RWPE2 (cell line): Measurements from ENCODE around the gene KNSTRN.
A peak's percentile ranks its signal among the peaks of the same experiment; 100 is the strongest.

Experiments
- ATAC-seq: fragments of 200-7000 bp; cut with Tn5 transposase; 3 replicates; pipeline ENCODE4 v1.9.1; 2021; ENCODE audit warnings: low read depth
- DNase-seq: peaks from one replicate; pipeline ENCODE4 v3.0.0-alpha.2; 2020; ENCODE audit warnings: low spot score
- H3K27ac ChIP-seq: fragments of 450-650 bp; 2 replicates; pipeline ENCODE4 v1.5.1; 2017; ENCODE audit warnings: mild to moderate bottlenecking; ENCODE audit not compliant: poor library complexity, severe bottlenecking
- H3K27me3 ChIP-seq: fragments of 250-450 bp; sonication (Bioruptor Pico); 2 replicates; pipeline ENCODE4 v1.5.1; 2021; ENCODE audit warnings: mild to moderate bottlenecking, moderate library complexity; ENCODE audit not compliant: insufficient read depth, poor library complexity, severe bottlenecking
- H3K36me3 ChIP-seq: fragments of 250-450 bp; sonication (Bioruptor Pico); 2 replicates; pipeline ENCODE4 v1.5.1; 2020; ENCODE audit warnings: low read depth, mild to moderate bottlenecking, moderate library complexity
- H3K4me1 ChIP-seq: fragments of 250-450 bp; sonication (Bioruptor Pico); 2 replicates; pipeline ENCODE4 v1.5.1; 2021; ENCODE audit warnings: mild to moderate bottlenecking, moderate library complexity; ENCODE audit not compliant: insufficient read depth, poor library complexity, severe bottlenecking
- H3K4me3 ChIP-seq: fragments of 250-450 bp; sonication (Bioruptor Pico); 2 replicates; pipeline ENCODE4 v1.5.1; 2021; ENCODE audit warnings: mild to moderate bottlenecking, moderate library complexity; ENCODE audit not compliant: severe bottlenecking
- H3K9me3 ChIP-seq: fragments of 250-450 bp; sonication (Bioruptor Pico); 2 replicates; pipeline ENCODE4 v1.5.1; 2021; ENCODE audit warnings: mild to moderate bottlenecking, moderate library complexity; ENCODE audit not compliant: severe bottlenecking
- TF ChIP-seq, protein P1 (sequence below): fragments of 450-650 bp; IDR thresholded peaks from one replicate; pipeline ENCODE4 v1.5.1; 2017; ENCODE audit warnings: mild to moderate bottlenecking, moderate library complexity; ENCODE audit not compliant: poor library complexity, severe bottlenecking

Gene KNSTRN

DNA sequence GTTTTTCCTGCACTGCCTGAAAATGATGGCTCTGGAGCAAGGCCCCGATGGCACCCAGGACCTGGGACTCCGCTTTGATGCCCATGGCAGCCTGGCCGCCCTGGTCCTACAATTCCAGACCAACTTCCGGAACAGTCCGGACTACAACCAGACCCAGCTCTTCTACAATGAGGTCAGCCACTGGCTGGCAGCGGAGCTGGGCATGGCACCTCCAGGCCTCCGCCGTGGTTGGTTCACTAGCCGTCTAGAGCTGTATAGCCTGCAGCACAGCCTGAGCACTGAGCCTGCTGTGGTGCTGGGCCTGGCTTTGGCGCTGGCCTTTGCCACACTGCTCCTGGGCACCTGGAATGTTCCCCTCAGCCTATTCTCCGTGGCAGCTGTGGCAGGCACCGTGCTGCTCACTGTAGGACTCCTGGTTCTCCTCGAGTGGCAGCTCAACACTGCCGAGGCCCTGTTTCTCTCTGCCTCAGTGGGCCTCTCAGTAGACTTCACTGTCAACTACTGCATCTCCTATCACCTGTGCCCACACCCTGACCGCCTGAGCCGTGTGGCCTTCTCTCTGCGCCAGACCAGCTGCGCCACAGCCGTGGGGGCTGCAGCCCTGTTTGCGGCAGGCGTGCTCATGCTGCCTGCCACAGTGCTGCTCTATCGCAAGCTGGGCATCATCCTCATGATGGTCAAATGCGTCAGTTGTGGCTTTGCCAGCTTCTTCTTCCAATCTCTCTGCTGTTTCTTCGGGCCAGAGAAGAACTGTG lies 13.6 kb upstream of the KNSTRN start:
- no peaks in the 10 kb centered on the region for H3K9me3 ChIP-seq
- H3K4me3 ChIP-seq: no peak overlapping the region
- TF ChIP-seq, protein P1, sequence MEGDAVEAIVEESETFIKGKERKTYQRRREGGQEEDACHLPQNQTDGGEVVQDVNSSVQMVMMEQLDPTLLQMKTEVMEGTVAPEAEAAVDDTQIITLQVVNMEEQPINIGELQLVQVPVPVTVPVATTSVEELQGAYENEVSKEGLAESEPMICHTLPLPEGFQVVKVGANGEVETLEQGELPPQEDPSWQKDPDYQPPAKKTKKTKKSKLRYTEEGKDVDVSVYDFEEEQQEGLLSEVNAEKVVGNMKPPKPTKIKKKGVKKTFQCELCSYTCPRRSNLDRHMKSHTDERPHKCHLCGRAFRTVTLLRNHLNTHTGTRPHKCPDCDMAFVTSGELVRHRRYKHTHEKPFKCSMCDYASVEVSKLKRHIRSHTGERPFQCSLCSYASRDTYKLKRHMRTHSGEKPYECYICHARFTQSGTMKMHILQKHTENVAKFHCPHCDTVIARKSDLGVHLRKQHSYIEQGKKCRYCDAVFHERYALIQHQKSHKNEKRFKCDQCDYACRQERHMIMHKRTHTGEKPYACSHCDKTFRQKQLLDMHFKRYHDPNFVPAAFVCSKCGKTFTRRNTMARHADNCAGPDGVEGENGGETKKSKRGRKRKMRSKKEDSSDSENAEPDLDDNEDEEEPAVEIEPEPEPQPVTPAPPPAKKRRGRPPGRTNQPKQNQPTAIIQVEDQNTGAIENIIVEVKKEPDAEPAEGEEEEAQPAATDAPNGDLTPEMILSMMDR: no peak
- DNase-seq (no peak), ATAC-seq (no peak)
- H3K27ac ChIP-seq: no peak overlapping the region
- no peaks in the 10 kb centered on the region for H3K4me1 ChIP-seq
- no peaks in the 10 kb centered on the region for H3K36me3 ChIP-seq
- H3K27me3 ChIP-seq: no peaks in the 10 kb centered on the region

DNA sequence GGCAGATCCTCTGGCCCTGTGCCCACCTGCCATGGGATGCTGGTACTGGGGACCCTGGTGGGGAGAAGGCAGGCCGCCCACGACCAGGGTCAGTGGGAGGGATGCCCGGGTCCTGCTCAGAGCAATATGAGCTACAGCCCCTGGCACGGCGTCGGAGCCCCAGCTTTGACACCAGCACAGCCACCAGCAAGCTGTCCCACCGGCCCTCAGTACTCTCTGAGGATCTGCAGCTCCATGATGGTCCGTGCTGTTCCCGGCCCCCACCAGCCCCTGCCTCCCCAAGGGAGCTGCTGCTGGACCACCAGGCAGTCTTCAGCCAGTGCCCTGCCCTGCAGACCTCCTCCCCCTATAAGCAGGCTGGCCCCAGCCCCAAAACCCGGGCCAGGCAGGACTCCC lies 13.0 kb upstream of the KNSTRN start:
- no peaks in the 10 kb centered on the region for H3K27me3 ChIP-seq
- no peak overlapping the region for H3K4me3 ChIP-seq
- H3K36me3 ChIP-seq: no peaks in the 10 kb centered on the region
- H3K4me1 ChIP-seq: no peaks in the 10 kb centered on the region
- DNase-seq: peak; percentile 73
- no peaks in the 10 kb centered on the region for H3K9me3 ChIP-seq
- TF ChIP-seq, protein P1: no peak
- no peak overlapping the region for H3K27ac ChIP-seq
- ATAC-seq: no peak

DNA sequence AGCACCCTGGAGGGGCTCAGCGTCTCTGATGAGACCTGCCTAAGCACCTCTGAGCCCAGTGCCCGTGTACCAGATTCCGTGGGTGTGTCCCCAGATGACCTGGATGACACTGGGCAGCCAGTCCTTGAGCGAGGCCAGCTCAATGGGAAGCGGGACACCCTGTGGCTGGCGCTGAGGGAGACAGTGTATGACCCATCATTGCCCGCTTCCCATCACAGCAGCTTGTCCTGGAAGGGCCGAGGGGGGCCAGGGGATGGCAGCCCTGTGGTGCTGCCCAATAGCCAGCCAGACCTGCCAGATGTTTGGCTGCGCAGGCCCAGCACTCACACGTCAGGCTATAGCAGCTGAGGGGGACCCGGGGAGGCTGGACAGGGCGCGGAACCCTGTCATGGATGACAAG lies 12.6 kb upstream of the KNSTRN start:
- Histone ChIP-seq H3K27me3 (no peaks in the 10 kb centered on the region), H3K36me3 (no peaks in the 10 kb centered on the region), H3K9me3 (no peaks in the 10 kb centered on the region), H3K27ac (no peak overlapping the region), H3K4me1 (no peaks in the 10 kb centered on the region), H3K4me3 (no peak overlapping the region)
- TF ChIP-seq, protein P1: no peak
- ATAC-seq (no peak), DNase-seq (peak; percentile 75)

DNA sequence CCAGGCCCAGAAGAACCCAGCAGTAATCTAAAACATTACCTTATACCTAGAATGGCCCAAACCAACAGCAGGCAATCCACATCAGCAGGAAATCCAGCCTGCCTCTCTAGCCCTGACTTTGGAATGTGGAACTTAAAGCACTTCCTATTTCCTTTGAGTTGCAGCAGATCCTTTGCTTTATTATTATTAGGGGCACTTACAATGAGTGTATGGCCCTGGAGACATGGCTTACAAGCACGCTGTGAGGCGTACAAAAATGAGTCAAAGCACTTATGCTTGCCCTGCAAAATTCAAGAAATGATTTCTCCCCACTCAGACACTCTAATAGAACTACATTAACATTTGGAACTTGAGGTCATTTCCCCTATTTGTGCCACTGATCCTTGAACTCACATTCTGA lies 9.5 kb upstream of the KNSTRN start:
- Histone ChIP-seq H3K9me3 (no peaks in the 10 kb centered on the region), H3K4me3 (no peak overlapping the region), H3K4me1 (no peaks in the 10 kb centered on the region), H3K27me3 (no peaks in the 10 kb centered on the region), H3K36me3 (no peaks in the 10 kb centered on the region), H3K27ac (no peak overlapping the region)
- TF ChIP-seq, protein P1: no peak
- ATAC-seq (no peak), DNase-seq (no peak)

DNA sequence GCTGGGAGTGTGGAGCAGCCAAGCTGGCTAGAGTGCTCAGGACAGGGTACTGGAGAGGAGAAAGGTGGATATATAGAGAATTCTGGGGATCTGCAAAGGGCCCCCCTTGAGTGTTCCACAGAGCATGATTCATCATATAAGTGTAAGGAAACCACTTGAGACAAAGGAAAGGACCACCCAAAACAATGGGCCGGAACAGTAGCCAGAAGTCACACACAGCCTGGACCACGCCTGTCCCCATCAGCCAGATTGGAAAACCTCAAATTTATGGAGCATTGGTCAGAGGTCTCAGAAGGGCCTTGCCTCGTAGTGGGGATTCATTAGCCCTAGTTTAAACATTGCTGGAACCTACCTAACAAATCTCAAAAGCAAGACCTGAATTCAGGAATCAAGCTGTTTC lies 4.9 kb upstream of the KNSTRN start:
- Histone ChIP-seq H3K27ac (no peak overlapping the region), H3K27me3 (no peaks in the 10 kb centered on the region), H3K4me3 (no peak overlapping the region), H3K36me3 (no peaks in the 10 kb centered on the region), H3K4me1 (peaks cover 12% of the 10 kb centered on the region), H3K9me3 (no peaks in the 10 kb centered on the region)
- TF ChIP-seq, protein P1: no peak
- ATAC-seq (no peak), DNase-seq (no peak)
